ENCODE measurements around the gene THTPA.
"Not testable (repeated sequence)": the region's sequence is repeated elsewhere in the genome, so short reads cannot be mapped to it uniquely, and the experiment has no call there.

THTPA gene

GRCh38 chr14:23608454-23608853, 52.4 kb downstream of the THTPA start:
- no peak for TF ChIP-seq CTCF (IDR thresholded peaks at IDR 0.05; ENCODE audit: control insufficient read depth, insufficient read depth, low read depth, low read length, missing control alignments)

GRCh38 chr14:23609001-23609400, 52.9 kb downstream of the THTPA start:
- no peak for DNase-seq (ENCODE audit: low read depth)
- TF ChIP-seq CTCF (IDR thresholded peaks at IDR 0.05; ENCODE audit: control insufficient read depth, insufficient read depth, low read depth, low read length, missing control alignments), result no peak
- H3K4me3 ChIP-seq (ENCODE audit: control insufficient read depth, low read depth, low read length), result no peak overlapping the region

More at GRCh38 chr14:23608454-23608853, 52.4 kb downstream of the THTPA start:
- no peak overlapping the region for H3K4me3 ChIP-seq (ENCODE audit: control insufficient read depth, low read depth, low read length)
- no peak for DNase-seq (ENCODE audit: low read depth)

GRCh38 chr14:23609411-23610089, 53.5 kb downstream of the THTPA start:
- H3K4me3 ChIP-seq (ENCODE audit: control insufficient read depth, low read depth, low read length); DNase-seq (ENCODE audit: low read depth): not testable (repeated sequence)
